Kidney (tissue), 14 donors: ENCODE data around the gene GADD45B. TPM values are rescaled to one million over a fixed set of nuclear protein-coding genes. Genes with fewer than 3 reads are reported as not detected.
A peak's percentile ranks its signal among the peaks of the same experiment; 100 is the strongest.

Experiments
- DNase-seq, 5 donors: peaks; one replicate each; pipeline ENCODE4 v3.0.0-alpha.2; 2013 to 2020
- FAIRE-seq: peaks from 2 replicates; lab custom pipeline; 2012; peaks lifted over from hg19 to GRCh38; lab: Jason Lieb, UNC
- H3K27ac ChIP-seq, 2 donors: one replicate each; pipeline ENCODE4 v1.7.0; 2013; ENCODE audit warnings: low read depth in 2 of 2, low read length in 2 of 2, inconsistent platforms in 1 of 2
- H3K27me3 ChIP-seq: one replicate; pipeline ENCODE4 v1.7.1; 2013; ENCODE audit warnings: low read length, inconsistent platforms; ENCODE audit not compliant: control insufficient read depth, insufficient read depth
- H3K36me3 ChIP-seq, 3 donors: one replicate each; pipeline versions ENCODE4 v1.7.0 to v1.7.1; 2013; ENCODE audit warnings: low read length in 3 of 3, control low read depth in 1 of 3, inconsistent platforms in 1 of 3; ENCODE audit not compliant: insufficient read depth in 3 of 3, control insufficient read depth in 2 of 3
- H3K4me1 ChIP-seq, 3 donors: one replicate each; pipeline versions ENCODE4 v1.7.0 to v1.7.1; 2013; ENCODE audit warnings: low read length in 3 of 3, inconsistent platforms in 1 of 3, low read depth in 1 of 3; ENCODE audit not compliant: control insufficient read depth in 2 of 3, insufficient read depth in 2 of 3
- H3K4me3 ChIP-seq, 3 donors: one replicate each; pipeline versions ENCODE4 v1.7.0 to v1.8.1; 2013; ENCODE audit warnings: low read length in 3 of 3, control low read depth in 1 of 3, inconsistent platforms in 1 of 3
- H3K9ac ChIP-seq, 3 donors: one replicate each; pipeline versions ENCODE4 v1.7.0 to v1.7.1; 2013; ENCODE audit warnings: low read length in 3 of 3, control low read depth in 1 of 3, inconsistent platforms in 1 of 3
- H3K9me3 ChIP-seq, 3 donors: one replicate each; pipeline versions ENCODE4 v1.7.0 to v1.7.1; 2013; ENCODE audit warnings: low read length in 3 of 3, control low read depth in 1 of 3, inconsistent platforms in 1 of 3; ENCODE audit not compliant: control insufficient read depth in 2 of 3, insufficient read depth in 1 of 3
- intact Hi-C: fragments of 100-400 bp; cut with DNase I; formaldehyde crosslinking; loops from one replicate; pipeline ENCODE4 v1.11.1; 2022
- polyA plus RNA-seq: library from polyadenylated mRNA; stranded (reverse); fragments of 350-450 nt; fragmentation: Illumina TruSeq; extraction: RNeasy Lipid Tissue Mini Kit (QIAGEN cat#74804); gene quantifications from one replicate; pipeline ENCODE4 v1.2.3, GENCODE V29; 2014; ENCODE audit warnings: low read depth, low replicate concordance; ENCODE audit not compliant: insufficient read depth
- total RNA-seq: library from RNA; stranded (reverse); fragmentation: NEBNext Ultra II Directional; extraction: Animal tissue kit (Norgen Biotek cat#: 25700); gene quantifications from one replicate; pipeline ENCODE4 v1.2.1, GENCODE V29; 2021
- TF ChIP-seq, protein P1 (sequence below): IDR thresholded peaks from 3 replicates; pipeline ENCODE4 v1.5.1; 2012; ENCODE audit warnings: mild to moderate bottlenecking, moderate library complexity, borderline replicate concordance; ENCODE audit not compliant: insufficient read depth; ENCODE audit errors: extremely low read depth
- donor health status: control.
- donor health status: control.
- donor health status: control.
- donor health status: control.
- donor health status: control.
- donor health status: DM: yes; HTN: yes; CAD: no.
- donor health status: Normal renal cell carcinoma (clear cell type).

The GADD45B gene
- total and polyA plus RNA-seq, 2 donors from 2014 or later, result 88.5 to 149 TPM

DNA sequence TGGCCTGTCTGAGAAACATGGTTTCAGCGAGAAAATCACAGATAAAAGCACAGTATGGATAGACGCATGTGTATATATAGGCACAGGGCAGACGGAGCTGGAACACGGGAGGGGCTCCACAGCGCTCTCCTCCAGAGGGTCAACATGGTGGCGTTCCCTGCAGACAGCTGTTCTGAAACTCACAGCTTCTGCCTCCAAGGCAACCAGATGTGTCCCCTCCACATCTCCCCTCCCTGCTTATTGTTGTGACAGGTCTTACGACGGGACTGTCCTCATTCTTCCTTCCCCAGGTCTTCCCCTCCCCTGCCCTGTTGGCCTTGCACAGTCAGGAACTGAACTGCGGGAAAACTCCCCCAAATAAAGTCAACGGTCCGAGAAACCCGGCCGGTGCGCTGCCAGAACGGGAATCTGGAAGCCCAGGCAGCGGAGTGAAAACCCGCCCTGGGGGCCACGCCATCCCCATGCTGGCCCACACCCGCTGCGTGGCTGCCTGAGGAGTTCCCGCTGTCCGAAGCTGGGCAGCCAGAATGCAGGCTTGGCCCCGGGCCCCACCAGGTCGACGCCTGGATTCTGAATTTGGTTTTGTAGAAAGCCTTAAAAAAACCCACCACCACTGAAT, 45.9 kb upstream of the GADD45B start:
- FAIRE-seq (no peak), DNase-seq (peak in 2 of 5 donors; percentile 29 to 48)
- Histone ChIP-seq H3K9ac (no peak overlapping the region), H3K27me3 (no peaks in the 10 kb centered on the region), H3K4me3 (no peak overlapping the region), H3K36me3 (no peaks in the 10 kb centered on the region), H3K4me1 (peaks cover 0 to 11% (median 8%) of the 10 kb centered on the region in 3 donors), H3K9me3 (no peaks in the 10 kb centered on the region), H3K27ac (no peak overlapping the region)
- TF ChIP-seq, protein P1, sequence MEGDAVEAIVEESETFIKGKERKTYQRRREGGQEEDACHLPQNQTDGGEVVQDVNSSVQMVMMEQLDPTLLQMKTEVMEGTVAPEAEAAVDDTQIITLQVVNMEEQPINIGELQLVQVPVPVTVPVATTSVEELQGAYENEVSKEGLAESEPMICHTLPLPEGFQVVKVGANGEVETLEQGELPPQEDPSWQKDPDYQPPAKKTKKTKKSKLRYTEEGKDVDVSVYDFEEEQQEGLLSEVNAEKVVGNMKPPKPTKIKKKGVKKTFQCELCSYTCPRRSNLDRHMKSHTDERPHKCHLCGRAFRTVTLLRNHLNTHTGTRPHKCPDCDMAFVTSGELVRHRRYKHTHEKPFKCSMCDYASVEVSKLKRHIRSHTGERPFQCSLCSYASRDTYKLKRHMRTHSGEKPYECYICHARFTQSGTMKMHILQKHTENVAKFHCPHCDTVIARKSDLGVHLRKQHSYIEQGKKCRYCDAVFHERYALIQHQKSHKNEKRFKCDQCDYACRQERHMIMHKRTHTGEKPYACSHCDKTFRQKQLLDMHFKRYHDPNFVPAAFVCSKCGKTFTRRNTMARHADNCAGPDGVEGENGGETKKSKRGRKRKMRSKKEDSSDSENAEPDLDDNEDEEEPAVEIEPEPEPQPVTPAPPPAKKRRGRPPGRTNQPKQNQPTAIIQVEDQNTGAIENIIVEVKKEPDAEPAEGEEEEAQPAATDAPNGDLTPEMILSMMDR, result no peak
- intact Hi-C loops, result no loop called here

GRCh38 chr19:2431318-2432055, 44.4 kb upstream of the GADD45B start:
- Histone ChIP-seq H3K9ac (no peak overlapping the region), H3K4me1 (peaks cover 0 to 5% (median 4%) of the 10 kb centered on the region in 3 donors), H3K4me3 (no peak overlapping the region), H3K36me3 (no peaks in the 10 kb centered on the region), H3K27me3 (no peaks in the 10 kb centered on the region), H3K27ac (no peak overlapping the region), H3K9me3 (no peaks in the 10 kb centered on the region)
- TF ChIP-seq, protein P1, result no peak
- intact Hi-C loops, result no loop called here
- no peak for FAIRE-seq
- DNase-seq, result peak in 1 of 5 donors; percentile 40

DNA sequence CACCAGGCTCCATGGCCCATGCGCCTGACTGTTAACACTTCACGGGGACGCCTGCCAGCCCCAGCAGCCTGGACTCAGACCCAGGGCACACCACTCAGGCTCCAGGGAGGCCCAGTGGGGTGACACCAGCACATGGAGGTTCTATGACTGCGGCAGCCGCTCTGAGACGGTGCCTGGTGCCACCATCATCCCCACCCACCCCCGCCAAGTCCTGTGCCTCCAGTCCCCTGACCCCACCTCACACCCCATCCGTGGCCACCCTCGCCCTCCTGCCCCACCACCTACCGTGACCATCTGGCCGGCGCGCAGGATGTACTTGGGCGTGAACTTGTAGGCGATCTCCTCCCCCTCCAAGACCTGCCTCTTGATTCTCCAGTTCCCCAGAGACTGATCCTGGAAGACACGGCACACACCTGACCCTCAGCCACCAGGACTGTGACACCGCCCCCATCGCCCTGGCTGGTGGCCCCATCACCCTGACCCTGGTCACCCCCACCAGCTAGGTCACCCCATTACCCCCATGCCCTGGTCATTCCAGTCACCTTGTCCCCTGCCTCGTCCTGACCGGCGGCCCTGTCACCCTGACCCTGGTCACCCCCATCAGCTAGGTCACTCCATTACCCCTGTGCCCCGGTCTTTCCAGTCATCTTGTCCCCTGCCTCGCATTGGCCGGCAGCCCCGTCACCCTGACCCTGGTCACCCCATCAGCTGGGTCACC, 43.6 kb upstream of the GADD45B start:
- Histone ChIP-seq H3K27me3 (no peaks in the 10 kb centered on the region), H3K9me3 (no peaks in the 10 kb centered on the region), H3K9ac (no peak overlapping the region), H3K27ac (no peak overlapping the region), H3K4me3 (no peak overlapping the region), H3K4me1 (peaks cover 0 to 4% (median 0%) of the 10 kb centered on the region in 3 donors), H3K36me3 (peaks cover 0 to 1% (median 0%) of the 10 kb centered on the region in 3 donors)
- FAIRE-seq, result no peak
- TF ChIP-seq, protein P1, result no peak
- intact Hi-C loops, result no loop called here
- DNase-seq, result no peak
